GM19372 (cell line): ENCODE data around the gene FAIM2.

Source experiments
- ATAC-seq: cut with Tn5 transposase; IDR thresholded peaks from one replicate; pipeline ENCODE4 v1.9.1; 2021; ENCODE audit warnings: mild to moderate bottlenecking, low read depth, moderate library complexity; ENCODE audit not compliant: unreplicated experiment

FAIM2 gene

GRCh38 chr12:49921299-49921698 is 17.6 kb upstream of the FAIM2 start:
- ATAC-seq, result no peak

DNA sequence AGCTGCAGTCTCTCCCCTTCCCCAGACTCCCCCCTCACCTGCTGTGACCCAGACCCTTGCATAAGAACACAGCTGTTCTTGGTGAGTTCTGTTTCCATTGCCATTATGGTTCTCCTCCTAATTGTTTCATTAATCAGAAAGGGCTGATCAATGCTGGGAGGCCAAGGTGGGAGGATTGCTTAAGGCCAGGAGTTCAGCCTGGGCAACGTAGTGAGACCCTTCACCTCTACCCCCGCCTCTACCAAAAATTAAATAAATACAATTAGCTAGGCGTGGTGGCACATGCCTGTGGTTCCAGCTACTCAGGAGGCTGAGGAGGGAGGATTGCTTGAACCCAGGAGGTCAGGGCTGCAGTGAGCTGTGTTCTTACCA is 17.2 kb upstream of the FAIM2 start:
- no peak for ATAC-seq

DNA sequence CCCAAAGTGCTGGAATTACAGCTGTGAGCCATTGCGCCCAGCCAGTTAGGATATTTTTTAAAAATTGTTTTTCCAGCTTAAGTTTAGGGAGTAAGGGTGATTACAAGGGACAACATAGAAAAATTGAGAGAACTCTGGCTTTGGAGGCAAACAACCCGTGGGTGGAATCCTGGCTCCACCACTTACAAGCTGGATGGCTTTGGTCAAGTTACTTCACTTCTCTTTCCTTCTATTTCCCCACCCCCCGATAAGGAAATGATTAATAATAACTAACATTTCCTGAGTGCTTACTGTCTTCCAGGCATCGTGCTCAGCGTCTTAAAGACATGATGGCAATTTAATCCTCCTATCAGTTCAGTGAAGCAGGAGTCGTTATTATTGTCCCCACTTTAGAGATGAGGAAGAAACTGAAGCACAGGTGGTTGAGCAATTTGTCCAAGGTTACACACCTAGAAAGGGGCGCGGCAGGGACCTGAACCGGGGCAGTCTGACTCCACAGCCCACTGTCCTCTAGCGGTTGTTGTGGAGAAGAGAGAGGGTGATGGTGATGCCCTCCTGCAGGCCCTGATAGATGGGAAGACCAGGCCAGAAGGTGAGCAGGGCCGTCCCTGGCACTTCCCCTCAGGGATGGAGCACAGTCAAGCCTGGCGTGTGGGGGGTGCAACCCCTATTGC is 16.7 kb upstream of the FAIM2 start:
- ATAC-seq, result no peak

DNA sequence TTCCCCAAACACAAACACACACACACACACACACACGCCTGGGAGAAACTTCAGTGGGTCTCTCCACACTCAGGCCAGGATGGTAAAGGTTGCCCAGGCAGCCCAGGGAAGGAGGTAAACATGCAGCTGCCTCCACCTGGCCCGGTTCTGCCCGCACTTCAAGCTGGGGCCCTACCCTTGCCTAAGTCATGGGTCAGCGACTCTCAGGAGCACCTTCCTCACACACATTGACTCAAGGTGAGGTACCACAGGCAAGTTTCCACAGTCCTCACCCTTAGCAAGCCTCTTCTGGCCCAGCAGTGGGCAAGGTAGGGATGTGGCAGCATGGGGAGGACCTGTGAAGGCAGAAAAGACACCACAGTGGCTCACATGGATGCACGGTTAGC is 14.1 kb upstream of the FAIM2 start:
- ATAC-seq, result no peak

DNA sequence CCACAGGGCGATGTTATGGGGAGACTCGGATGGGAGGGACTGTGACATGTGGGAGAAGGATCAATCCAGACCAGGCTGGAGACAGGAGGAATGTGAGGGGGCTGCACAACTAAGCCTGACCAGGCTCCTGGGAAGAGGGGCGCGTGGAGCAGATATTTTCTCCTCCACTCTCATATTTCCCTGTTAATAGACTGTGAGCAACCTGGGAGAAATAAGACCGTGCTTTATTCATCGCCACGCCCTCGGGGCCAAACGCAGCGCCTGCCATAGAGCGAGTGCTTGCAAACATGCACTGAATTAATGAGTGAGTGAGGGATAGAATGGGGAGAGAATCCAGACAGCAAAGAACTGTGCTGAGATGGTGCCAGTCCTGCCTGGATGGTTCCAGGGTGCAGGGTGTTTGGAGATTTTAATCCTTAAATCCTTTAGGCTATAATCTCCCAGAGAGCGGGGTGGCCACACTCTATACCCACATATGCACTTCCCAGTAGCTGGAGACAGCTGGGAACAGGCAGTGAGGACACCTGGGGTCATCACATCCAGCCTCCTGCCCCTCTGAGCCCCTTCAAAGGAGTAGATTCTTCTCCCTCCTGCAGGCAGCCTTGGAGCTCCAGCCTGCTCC is 13.6 kb upstream of the FAIM2 start:
- ATAC-seq, result no peak

GRCh38 chr12:49916129-49916919 is 12.6 kb upstream of the FAIM2 start:
- ATAC-seq, result no peak

GRCh38 chr12:49912345-49913255 is 8.9 kb upstream of the FAIM2 start:
- no peak for ATAC-seq

GRCh38 chr12:49911213-49911605 is 7.5 kb upstream of the FAIM2 start:
- no peak for ATAC-seq

- ATAC-seq, result no peak
These were observed 6.9 kb upstream of the FAIM2 start for GRCh38 chr12:49910331-49911212.

- no peak for ATAC-seq
These were observed 6.1 kb upstream of the FAIM2 start for GRCh38 chr12:49909826-49910225.

- no peak for ATAC-seq
These were observed 5.7 kb upstream of the FAIM2 start for GRCh38 chr12:49909356-49909755.

DNA sequence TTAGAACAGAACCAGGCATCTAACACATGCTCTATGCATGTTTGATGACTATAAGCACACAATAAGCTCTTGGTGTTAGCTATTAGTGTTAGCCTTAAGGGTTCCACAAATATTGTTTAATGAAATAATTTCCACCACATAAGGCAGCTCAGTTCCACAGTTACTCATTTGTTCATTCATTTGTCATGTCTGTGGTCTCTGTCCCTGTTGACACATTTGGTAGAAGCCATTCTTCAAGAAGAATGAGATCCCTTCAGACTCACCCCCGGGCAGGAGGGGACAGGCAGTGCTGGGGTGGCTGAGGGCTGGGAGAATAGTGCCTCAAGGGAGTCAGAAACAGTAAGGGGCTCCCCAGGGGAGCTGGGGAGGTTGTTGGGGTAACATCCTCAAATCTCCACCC is 3.7 kb upstream of the FAIM2 start:
- ATAC-seq, result no peak

- ATAC-seq, result no peak
These were observed 2.1 kb upstream of the FAIM2 start for GRCh38 chr12:49905718-49906314.

DNA sequence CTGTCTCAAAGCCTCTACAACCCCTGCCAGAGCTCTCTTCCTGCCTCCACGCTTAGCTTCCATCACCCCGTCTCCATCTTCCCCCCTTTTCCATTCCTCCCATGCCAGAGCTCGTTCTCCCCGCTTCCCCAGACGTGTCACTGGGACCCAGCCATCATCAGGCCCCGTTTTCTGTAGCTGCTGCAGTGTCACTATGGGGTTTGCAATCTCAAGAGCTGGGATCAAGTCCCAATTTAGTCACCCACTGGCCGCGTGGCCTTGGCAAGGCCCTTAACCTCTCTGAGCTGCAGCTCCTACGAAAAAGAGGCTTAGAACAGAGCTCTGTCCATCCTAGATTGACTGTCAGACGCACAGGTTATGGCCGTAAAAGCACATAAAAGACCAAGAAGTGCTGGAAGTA is 901 bp upstream of the FAIM2 start:
- ATAC-seq, result no peak

DNA sequence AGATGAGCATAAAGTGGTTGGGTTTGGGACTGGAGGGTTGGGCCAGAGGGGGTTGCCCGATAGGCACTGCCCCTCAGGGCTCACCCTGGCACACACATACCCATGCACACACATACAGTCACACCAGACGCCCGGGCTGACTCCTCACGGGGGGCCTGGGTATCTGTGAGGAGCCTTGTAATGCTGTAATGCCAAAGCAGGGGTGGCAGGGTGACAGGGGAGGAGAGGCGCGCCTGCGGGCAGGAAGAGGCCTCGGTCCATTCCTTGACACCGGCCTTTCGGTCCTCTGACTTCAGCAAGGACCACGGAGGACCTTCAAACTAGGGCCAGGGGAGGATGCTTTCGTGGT is 375 bp downstream of the FAIM2 start:
- ATAC-seq, result no peak

- ATAC-seq, result no peak
These were observed 1.0 kb downstream of the FAIM2 start for GRCh38 chr12:49902399-49903350.

DNA sequence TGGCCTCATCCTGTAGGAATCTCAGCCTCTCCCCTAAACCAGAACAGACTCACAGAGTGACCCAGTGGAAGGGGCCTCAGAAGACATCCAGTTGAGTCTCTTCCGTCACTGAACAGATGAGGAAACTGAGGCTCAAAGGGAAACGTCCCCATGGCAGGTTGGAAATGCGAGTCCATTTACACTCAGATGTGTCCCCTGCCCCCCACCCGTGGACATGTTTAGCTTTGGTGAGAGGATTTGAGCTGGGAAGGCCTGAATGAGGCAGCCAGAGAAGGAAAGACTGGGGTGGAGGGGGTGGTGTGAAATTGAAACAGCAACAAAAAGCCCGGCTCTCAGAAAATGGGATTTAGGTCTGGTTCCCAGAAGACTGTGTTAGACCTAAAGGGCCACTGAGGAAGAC is 1.7 kb downstream of the FAIM2 start:
- ATAC-seq, result no peak

- ATAC-seq, result no peak
These were observed 2.7 kb downstream of the FAIM2 start for GRCh38 chr12:49901026-49901425.
